GM19035 (cell line): ENCODE measurements around the gene PIK3R5.
"Not testable (repeated sequence)": the region's sequence is repeated elsewhere in the genome, so short reads cannot be mapped to it uniquely, and the experiment has no call there.

Source experiments
- ATAC-seq: cut with Tn5 transposase; IDR thresholded peaks from one replicate; pipeline ENCODE4 v1.9.1; 2021; ENCODE audit not compliant: unreplicated experiment

The PIK3R5 gene

GRCh38 chr17:8861495-8862181 lies 103.9 kb downstream of the PIK3R5 start:
- ATAC-seq, result no peak

DNA sequence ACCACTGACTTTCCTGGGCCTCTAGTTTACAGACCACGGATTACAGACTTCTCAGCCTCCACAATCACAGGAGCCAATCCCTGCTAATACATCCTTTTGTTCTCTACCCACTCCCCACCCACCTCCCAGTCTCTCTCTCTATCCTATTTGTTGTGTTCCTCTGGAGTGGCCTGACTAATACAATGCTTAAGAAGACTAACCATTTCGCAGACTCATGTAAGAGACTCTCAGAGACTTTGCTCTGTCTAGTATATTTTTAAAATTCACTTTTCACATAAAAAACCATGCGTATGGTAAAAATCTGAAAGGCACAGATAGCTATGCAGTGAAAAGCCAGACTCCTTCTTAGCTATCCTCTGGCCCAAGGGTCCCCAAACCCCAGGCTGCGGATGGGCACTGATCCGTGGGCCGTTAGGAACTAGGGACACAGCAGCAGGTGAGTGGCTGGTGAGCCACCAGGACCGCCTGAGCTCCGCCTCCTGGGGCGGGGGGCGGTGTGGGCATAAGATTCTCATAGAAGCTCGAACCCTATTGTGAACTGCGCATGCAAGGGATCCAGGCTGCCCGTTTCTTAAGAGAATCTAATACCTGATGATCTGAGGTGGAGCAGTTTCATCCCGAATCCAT lies 105.6 kb downstream of the PIK3R5 start:
- no peak for ATAC-seq

GRCh38 chr17:8859027-8859803 lies 106.3 kb downstream of the PIK3R5 start:
- ATAC-seq, result no peak

- ATAC-seq, result peak; percentile 53
Measured at GRCh38 chr17:8857919-8858318, 107.6 kb downstream of the PIK3R5 start.

DNA sequence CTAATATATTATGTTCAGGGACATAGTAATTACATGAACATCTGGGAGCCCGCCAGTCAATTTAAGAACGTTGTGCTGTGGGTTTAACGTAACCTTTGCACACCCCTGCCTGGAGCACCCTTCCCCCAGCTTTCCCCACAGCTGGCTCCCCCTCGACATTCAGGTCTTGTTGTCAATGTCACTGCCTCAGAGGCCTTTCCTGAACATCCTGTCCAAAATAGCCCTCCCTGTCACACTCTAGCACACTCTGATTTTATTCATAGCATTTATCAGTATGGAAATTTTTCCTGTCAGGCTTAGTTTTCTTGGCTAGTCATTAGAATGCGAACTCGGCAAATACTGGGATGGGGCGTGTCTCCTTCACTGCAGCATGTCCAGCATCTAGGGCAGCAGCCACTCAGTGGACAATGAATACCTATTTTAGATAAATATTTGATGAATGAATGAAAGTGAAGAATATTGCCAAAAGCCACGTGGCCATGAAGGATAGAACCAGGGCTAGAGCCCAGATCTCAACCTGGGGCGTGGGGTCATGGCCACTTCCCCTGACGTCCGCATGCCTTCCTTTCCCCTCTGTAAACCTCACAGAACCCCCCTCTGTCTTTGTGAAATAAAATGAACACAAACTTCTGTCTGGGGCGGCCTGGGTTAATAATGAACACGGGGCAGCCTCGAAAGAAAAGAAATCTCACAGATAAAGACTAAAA lies 108.5 kb downstream of the PIK3R5 start:
- no peak for ATAC-seq

GRCh38 chr17:8856205-8856603 lies 109.3 kb downstream of the PIK3R5 start:
- ATAC-seq, result not testable (repeated sequence)

GRCh38 chr17:8855477-8856204 lies 109.9 kb downstream of the PIK3R5 start:
- ATAC-seq, result peak; percentile 41

GRCh38 chr17:8851600-8851999 lies 113.9 kb downstream of the PIK3R5 start:
- no peak for ATAC-seq

GRCh38 chr17:8849311-8850041 lies 116.0 kb downstream of the PIK3R5 start:
- ATAC-seq, result no peak

- ATAC-seq, result no peak
Measured at GRCh38 chr17:8847891-8848290, 117.6 kb downstream of the PIK3R5 start.

DNA sequence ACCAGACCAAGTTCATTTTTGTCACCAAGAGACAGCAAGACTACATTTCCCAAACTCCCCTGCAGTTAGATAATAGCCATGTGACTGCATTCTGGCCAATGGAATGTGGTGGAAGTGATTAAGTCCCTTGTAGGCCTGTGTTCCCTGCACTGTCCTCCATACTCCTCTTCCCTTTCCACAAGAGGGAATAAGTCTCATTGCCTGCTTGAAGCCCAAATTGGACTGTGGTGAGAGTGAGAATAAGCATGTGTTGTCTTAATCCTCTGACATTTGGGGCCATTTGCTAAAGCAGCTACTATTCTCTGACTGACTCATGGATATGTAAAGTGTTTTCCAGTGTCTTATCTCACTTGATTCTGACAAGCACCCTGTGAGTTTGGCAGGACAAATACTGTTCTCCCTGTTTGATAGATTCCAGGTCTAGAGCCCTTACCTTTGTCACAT lies 118.7 kb downstream of the PIK3R5 start:
- ATAC-seq, result no peak

GRCh38 chr17:8844229-8845218 lies 121.0 kb downstream of the PIK3R5 start:
- ATAC-seq, result no peak

- ATAC-seq, result no peak
Measured at GRCh38 chr17:8843344-8843743, 122.2 kb downstream of the PIK3R5 start.

- ATAC-seq, result no peak
Measured at GRCh38 chr17:8841844-8842243, 123.7 kb downstream of the PIK3R5 start.

DNA sequence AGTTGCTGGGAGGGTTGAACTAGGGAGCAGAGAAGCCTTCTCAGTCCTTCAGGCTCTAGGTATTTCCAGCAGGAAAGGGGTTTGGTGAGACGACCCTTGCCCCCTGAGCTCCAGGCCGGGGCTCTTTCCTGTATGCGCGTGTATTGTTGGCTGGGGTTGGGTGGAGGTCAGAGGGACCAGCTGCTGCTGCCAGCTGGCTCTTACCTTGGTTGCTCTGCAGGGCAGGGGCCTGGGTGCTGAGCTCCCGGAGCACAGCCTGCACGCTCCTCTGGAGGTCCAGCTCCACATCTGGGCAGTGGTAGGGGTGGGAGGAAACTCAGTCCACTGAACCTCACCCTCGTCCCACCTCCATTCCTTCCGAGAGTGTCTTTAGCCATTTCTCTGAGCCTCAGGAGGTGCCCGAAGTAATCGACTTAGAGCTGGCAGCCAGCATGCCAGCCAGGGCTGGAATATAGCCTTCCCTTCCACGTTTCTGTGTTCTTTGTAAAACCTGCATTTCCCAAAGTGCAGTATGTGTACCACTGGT lies 126.0 kb downstream of the PIK3R5 start:
- no peak for ATAC-seq

DNA sequence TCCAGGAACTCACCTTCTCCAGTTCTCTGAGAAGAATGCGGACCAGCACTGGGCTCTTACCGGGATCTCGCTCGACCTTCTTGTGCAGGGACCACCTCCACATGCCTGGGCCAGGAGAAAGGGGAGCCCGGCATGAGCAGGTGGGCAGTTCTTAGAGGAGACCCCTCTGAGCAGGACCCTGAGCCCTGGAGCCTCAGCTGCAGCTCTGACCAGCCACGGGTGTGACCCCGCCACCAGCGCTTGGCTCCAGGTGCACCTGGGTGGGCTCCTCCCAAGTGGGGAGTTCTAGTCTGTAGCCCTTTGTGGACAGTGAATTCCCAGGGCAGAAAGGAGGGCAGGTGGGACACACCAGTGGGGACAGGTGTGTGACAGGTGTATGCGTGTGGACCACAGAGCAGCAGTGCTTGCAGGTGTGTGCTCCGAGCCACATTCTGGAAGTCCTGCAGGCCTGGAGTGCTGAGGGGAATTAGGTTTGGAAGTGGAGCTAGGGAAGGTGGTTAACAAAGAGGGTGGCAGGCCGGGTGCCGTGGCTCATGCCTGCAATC lies 126.9 kb downstream of the PIK3R5 start:
- ATAC-seq, result no peak

DNA sequence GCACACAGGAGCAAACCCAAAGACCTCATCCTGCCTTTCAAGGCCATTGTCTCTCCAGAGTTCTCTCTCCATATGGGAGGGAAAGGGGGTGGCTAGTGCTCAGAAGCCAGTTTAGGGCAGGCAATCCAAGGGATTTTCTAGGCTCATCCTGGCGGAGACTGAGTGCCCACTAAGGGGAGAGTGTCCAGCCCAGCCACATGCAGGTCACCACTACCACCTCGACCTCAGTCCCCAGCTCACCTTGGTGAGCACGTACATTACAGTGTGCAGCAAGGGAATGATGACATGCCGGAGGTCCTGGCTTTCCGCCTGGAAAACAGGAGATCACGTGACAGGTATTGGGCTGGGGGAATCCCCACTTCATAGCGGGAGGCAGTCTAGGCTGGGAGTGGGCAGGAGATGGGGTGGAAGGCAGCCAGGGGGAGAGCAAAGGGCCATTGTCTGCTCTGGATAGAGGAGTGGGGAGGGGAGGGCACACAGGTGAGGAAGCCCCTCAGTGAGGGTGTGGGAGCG lies 127.9 kb downstream of the PIK3R5 start:
- ATAC-seq, result no peak
